ENCODE measurements around the gene RNF123.

DNA sequence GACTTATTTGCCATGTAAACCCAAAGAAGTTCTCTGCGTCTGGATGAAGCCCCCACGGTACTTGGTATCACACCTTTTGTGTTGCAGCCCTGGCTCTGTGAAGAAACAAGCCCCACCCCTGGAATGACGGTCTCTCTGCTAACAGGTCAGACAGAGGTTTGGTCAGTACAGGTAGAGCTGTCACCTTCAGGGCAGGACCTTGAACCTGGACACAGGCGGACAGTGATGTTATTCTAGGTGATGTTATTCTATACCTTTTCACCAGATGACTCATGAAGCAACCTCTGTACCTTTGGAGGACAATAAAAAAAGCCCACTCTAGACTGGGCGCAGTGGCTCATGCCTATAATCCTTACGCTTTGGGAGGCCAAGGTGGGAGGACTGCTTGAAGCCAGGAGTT is 45.4 kb downstream of the RNF123 start:
- no peak for TF ChIP-seq RAD21 (IDR thresholded peaks at IDR 0.05; ENCODE audit: low read depth)
- no peak for TF ChIP-seq MAX (IDR thresholded peaks at IDR 0.05)
- no peak for TF ChIP-seq CEBPB (IDR thresholded peaks at IDR 0.05)
- no peak for TF ChIP-seq EP300 (IDR thresholded peaks at IDR 0.05; ENCODE audit: borderline replicate concordance)
- no peak for TF ChIP-seq CREB1 (IDR thresholded peaks at IDR 0.05; ENCODE audit: low read depth)
- TF ChIP-seq TCF12 (IDR thresholded peaks at IDR 0.05; ENCODE audit: low read depth), result no peak
- TF ChIP-seq REST (IDR thresholded peaks at IDR 0.05; ENCODE audit: low read depth), result no peak
- TF ChIP-seq, protein P1, sequence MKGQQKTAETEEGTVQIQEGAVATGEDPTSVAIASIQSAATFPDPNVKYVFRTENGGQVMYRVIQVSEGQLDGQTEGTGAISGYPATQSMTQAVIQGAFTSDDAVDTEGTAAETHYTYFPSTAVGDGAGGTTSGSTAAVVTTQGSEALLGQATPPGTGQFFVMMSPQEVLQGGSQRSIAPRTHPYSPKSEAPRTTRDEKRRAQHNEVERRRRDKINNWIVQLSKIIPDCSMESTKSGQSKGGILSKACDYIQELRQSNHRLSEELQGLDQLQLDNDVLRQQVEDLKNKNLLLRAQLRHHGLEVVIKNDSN (IDR thresholded peaks at IDR 0.05), result no peak

Data from Ishikawa (cell line).